IPS-18a (cell line): ENCODE data around the gene ANKDD1A.
A peak's percentile ranks its signal among the peaks of the same experiment; 100 is the strongest.

Experiments
- H3K27ac ChIP-seq: one replicate; pipeline ENCODE4 v1.5.1; 2013; ENCODE audit warnings: low read length
- H3K27me3 ChIP-seq: one replicate; pipeline ENCODE4 v1.6.1; 2013; ENCODE audit warnings: mild to moderate bottlenecking, low read length; ENCODE audit not compliant: control insufficient read depth, insufficient read depth
- H3K36me3 ChIP-seq: one replicate; pipeline ENCODE4 v1.6.1; 2013; ENCODE audit warnings: low read depth, low read length; ENCODE audit not compliant: control insufficient read depth
- H3K4me1 ChIP-seq: one replicate; pipeline ENCODE4 v1.6.1; 2013; ENCODE audit warnings: low read depth, low read length; ENCODE audit not compliant: control insufficient read depth
- H3K4me3 ChIP-seq: one replicate; pipeline ENCODE4 v1.5.1; 2013; ENCODE audit warnings: low read length
- H3K9ac ChIP-seq: one replicate; pipeline ENCODE4 v1.6.1; 2013; ENCODE audit warnings: mild to moderate bottlenecking, low read length, moderate library complexity
- H3K9me3 ChIP-seq: one replicate; pipeline ENCODE4 v1.6.1; 2013; ENCODE audit warnings: low read depth, low read length; ENCODE audit not compliant: control insufficient read depth

Gene ANKDD1A

DNA sequence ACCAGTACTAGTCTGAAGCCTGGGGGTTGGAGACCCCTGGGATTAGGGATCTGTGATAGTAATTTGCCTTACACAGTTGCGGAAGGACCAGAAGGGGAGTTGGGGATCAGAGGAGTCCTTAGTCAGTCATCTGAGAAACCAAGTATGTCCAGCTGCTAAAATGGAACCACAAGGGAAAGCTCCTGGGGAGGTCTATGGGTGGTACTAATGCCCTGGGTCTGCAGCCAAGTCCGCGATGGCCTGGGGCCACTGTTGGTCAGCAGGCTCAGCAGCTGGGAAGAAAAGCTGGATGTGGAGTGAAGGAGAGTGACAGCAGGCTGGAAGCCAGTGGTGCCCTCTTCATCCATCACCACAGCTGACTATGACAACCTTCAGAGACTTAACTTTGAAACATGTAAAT lies 2.2 kb upstream of the ANKDD1A start:
- Histone ChIP-seq H3K4me1 (peaks cover 11% of the 10 kb centered on the region), H3K27ac (no peak overlapping the region), H3K36me3 (no peaks in the 10 kb centered on the region), H3K27me3 (peaks cover 32% of the 10 kb centered on the region), H3K4me3 (no peak overlapping the region), H3K9ac (no peak overlapping the region), H3K9me3 (no peaks in the 10 kb centered on the region)

DNA sequence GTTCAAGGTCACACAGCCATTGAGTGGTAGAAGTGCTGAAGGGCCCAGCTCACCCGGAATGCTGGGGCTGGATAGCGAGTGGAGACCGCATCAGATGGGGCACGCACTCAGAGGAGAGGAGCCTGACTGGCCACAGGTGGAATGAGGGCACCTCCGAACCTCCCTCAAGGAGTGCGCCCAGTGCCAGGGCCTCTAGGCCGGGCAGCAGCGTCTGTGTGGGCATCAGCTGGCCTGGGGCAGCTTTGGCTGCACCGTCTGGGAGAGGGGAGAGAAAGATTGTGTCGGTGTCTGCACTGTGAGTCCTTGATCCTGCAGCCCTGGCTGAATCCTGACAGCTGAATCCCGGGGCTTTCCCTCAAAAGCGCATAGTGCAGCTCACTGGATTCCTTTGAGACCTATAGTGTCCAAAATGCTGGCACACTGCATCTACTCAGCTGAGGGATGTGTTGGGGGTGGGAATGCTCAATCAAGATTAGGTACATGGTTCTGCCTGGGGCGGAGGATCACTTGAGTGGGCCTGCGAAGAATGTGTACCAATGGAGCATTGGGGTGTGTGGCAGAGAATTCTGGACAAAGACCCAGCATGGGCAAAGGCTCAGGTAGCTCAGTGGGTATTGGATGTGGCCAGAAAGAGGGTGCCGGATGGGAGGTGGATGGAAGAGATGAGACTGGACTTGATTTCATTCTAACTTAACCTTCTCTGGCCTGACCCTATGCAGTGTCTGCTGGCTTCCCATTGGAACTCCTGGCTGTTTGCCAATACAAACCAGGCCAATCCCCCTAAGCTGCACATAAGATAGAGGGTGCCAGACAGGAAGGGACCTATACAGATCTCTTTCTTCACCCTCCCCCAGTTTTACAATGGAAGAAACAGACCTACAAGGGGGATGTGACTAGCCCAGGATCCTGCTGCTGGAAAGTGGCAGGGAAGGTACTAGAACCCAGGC lies 950 bp downstream of the ANKDD1A start:
- Histone ChIP-seq H3K4me1 (peaks cover 25% of the 10 kb centered on the region), H3K9me3 (no peaks in the 10 kb centered on the region), H3K27ac (no peak overlapping the region), H3K27me3 (peaks cover 32% of the 10 kb centered on the region), H3K4me3 (peak overlapping the region; percentile 73), H3K9ac (peak overlapping the region; percentile 23), H3K36me3 (no peaks in the 10 kb centered on the region)

DNA sequence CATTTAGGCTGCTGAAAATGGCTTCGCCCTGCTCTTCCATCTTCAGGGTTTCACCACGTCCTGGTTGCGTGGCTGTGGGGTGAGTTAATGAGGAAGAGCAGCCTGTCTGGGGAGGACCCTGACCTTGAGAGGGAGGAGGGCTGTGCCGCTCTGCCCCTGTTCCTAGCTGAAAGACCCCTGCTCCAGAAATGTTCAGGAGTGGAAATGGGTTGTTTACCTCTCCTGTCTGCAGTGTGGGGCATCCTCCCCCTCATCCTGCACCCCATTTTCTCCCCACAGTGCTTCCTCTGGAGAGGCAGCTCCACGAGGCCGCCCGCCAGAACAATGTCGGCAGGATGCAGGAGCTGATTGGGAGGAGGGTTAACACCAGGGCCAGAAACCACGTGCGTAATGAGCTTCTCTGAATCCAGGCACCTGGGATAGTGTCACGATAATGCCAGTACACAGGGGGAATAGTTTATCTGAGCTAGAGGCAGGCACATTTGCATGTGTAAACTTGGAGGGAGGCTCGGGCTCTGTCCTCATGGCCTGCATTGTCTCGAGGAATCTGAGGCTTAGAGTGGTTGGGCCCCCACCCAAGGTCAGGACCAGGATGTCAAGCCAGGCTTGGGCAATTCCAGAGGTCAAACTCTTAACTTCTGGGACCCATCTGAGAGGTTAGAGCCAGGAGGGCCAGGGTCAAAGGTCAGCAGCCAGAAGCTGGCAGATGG lies 4.0 kb downstream of the ANKDD1A start:
- H3K27me3 ChIP-seq, result peaks cover 24% of the 10 kb centered on the region
- no peak overlapping the region for H3K9ac ChIP-seq
- H3K36me3 ChIP-seq, result no peaks in the 10 kb centered on the region
- no peak overlapping the region for H3K27ac ChIP-seq
- no peaks in the 10 kb centered on the region for H3K9me3 ChIP-seq
- H3K4me3 ChIP-seq, result no peak overlapping the region
- H3K4me1 ChIP-seq, result peaks cover 25% of the 10 kb centered on the region

DNA sequence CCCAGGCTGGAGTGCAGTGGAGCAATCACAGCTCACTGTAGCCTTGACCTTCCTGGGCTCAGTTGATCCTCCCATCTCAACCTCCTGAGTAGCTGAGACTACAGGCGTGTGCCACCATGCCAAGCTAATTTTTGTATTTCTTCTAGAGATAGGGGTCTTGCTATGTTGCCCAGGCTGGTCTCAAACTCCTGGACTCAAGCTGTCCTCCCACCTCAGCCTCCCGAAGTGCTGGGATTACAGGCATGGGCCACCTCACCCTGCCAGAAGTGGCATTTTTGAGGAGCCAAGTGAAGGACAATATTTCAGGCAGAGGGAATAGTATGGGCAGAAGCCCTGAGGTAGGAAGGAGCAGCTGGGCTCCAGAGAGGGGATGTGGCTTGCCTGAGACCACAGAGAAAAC lies 4.7 kb downstream of the ANKDD1A start:
- Histone ChIP-seq H3K9ac (no peak overlapping the region), H3K4me1 (peaks cover 19% of the 10 kb centered on the region), H3K9me3 (no peaks in the 10 kb centered on the region), H3K4me3 (no peak overlapping the region), H3K36me3 (no peaks in the 10 kb centered on the region), H3K27ac (no peak overlapping the region), H3K27me3 (peaks cover 17% of the 10 kb centered on the region)

DNA sequence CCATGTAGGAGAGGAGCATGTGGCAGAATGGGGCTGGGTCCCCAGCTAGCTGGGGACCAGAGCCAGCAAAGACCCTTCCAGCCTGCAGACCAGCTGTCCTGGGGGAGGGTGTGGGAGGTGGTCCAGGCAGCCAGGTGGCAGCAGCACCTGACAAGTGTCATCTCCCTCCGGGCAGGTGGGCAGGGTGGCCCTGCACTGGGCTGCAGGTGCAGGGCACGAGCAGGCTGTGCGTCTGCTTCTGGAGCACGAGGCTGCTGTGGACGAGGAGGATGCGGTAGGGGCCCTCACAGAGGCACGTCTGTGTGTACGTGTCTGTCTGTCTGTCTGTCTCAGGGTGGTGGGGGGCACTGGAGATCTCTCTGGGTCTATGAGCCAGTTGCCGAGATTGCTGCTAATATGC lies 5.5 kb downstream of the ANKDD1A start:
- no peak overlapping the region for H3K4me3 ChIP-seq
- H3K9me3 ChIP-seq, result no peaks in the 10 kb centered on the region
- H3K36me3 ChIP-seq, result no peaks in the 10 kb centered on the region
- peaks cover 12% of the 10 kb centered on the region for H3K27me3 ChIP-seq
- H3K9ac ChIP-seq, result no peak overlapping the region
- no peak overlapping the region for H3K27ac ChIP-seq
- peaks cover 16% of the 10 kb centered on the region for H3K4me1 ChIP-seq

DNA sequence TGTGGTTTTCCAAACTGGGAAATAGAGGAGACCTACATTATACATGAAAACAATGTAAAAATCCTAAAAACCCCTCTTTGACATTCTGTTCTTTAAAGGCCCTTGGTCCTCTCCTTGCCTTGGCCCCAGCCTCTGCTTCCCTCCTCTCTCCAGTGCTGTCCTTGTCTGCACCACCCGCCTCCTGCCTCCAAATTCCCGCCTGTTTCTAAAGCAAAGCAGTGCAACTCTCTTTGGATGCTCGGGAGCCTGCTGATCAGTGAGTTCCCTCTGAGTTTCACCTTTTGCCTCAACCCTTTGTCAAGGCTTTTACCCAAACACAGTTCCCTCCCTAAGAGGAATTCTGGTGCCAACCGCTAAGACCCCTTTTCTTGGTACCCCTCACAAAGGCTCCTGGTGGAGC lies 8.0 kb downstream of the ANKDD1A start:
- Histone ChIP-seq H3K27me3 (no peaks in the 10 kb centered on the region), H3K4me3 (no peak overlapping the region), H3K36me3 (no peaks in the 10 kb centered on the region), H3K9me3 (no peaks in the 10 kb centered on the region), H3K27ac (no peak overlapping the region), H3K9ac (no peak overlapping the region), H3K4me1 (peaks cover 14% of the 10 kb centered on the region)

DNA sequence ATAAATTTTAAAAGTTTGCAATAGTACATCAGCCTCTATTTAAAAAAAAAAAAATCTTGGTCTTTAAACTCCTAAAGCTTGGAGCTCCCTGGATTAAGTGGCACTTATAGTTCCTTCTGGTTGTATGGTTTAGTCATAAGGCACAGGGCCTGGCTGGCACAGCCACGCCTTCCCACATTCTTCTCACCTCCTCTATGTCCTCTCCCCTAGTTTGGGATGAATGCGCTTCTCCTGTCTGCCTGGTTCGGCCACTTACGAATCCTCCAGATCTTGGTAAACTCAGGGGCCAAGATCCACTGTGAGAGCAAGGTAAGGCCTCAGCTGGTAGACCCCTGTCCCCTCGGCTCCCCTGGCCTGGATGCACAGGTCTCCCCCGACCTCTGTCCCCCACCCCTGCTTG lies 10.0 kb downstream of the ANKDD1A start:
- no peaks in the 10 kb centered on the region for H3K36me3 ChIP-seq
- no peak overlapping the region for H3K9ac ChIP-seq
- H3K27me3 ChIP-seq, result no peaks in the 10 kb centered on the region
- H3K27ac ChIP-seq, result no peak overlapping the region
- no peaks in the 10 kb centered on the region for H3K9me3 ChIP-seq
- no peaks in the 10 kb centered on the region for H3K4me1 ChIP-seq
- no peak overlapping the region for H3K4me3 ChIP-seq

DNA sequence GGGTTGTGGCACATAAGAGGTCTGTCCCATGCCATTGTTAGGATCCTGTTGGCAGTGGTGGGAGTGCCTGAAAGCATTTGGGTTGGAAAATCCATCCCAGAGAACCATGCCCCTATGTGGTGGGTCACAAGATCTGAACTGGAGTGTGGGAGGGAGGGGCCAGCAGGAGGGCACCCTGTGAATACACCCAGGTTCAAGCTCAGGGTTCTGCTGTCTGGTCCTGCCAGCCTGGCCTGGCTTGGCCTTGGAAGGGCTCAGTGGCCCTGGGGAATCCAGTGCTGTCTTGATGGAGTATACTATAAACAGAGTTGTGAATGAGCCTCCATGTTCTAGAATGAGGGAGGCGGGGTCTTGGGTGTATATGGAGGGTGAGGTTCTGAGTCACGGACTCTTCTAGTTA lies 11.8 kb downstream of the ANKDD1A start:
- Histone ChIP-seq H3K4me3 (no peak overlapping the region), H3K9me3 (no peaks in the 10 kb centered on the region)

DNA sequence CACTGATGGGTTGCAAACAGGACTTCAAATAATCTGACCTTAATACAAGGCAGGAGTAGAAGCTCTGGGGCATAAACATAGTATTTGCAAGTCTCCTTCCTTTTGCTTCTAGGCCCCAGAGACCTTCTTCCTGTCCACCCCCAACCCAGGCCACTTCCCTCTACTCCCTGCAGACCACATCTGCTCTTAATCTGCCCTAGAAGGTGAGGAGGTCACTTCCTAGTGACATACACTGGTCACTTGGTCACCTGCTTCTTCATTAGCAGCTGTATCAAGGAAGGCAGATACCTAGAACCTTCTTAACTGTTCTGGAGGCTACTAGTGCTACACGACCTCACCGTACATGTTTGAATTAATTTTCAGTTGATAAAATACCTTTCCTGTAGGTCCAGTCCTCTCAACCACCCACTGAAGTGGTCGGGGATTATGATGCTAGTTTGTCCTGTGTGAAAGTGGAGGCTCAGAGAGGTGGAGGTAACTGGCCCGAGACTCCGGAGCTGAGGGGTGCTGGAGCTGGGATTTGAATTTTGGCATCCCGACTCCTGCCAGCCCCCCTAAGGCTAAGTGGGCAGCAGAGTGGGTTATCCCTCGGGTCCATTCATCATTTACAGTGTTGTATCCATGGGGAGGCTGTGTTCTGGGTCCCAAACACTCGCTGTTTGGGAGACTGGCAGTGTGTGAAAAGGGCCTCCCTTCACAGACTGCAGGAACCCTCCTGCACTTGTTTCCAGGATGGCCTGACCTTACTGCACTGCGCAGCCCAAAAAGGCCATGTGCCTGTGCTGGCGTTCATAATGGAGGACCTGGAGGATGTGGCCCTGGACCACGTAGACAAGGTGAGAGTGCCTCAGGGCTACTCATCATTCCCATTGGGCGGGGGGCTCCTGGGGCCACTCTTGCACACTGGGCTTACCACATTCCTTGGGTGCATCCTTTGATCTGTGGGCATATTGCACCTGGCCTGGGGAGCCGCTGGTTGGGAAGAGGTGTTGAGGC lies 13.9 kb downstream of the ANKDD1A start:
- no peak overlapping the region for H3K9ac ChIP-seq
- no peaks in the 10 kb centered on the region for H3K27me3 ChIP-seq
- no peak overlapping the region for H3K27ac ChIP-seq
- H3K4me1 ChIP-seq, result no peaks in the 10 kb centered on the region
- H3K9me3 ChIP-seq, result no peaks in the 10 kb centered on the region
- no peaks in the 10 kb centered on the region for H3K36me3 ChIP-seq
- no peak overlapping the region for H3K4me3 ChIP-seq

More for the DNA sequence above, 11.8 kb downstream of the ANKDD1A start:
- no peak overlapping the region for H3K27ac ChIP-seq
- no peak overlapping the region for H3K9ac ChIP-seq
- H3K4me1 ChIP-seq, result no peaks in the 10 kb centered on the region
- H3K27me3 ChIP-seq, result no peaks in the 10 kb centered on the region
- H3K36me3 ChIP-seq, result no peaks in the 10 kb centered on the region

DNA sequence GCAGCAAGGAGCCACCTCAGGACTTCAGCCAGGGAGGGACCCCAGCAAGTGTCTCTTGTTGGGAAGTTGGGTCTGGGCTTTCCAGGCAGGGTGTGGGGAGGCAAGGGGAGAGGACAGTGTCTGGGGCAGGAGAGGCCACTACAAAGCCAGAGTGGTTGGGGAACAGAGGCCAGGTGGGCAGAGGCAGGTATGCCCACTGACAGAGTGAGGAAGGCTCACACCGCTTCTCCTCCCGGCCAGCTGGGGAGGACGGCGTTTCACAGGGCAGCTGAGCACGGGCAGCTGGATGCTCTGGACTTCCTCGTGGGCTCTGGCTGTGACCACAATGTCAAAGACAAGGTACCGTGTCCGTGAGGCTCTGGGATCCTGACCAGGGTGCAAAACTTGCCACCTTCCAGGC lies 15.0 kb downstream of the ANKDD1A start:
- Histone ChIP-seq H3K9me3 (no peaks in the 10 kb centered on the region), H3K27me3 (no peaks in the 10 kb centered on the region), H3K36me3 (no peaks in the 10 kb centered on the region), H3K4me1 (no peaks in the 10 kb centered on the region), H3K4me3 (no peak overlapping the region), H3K9ac (no peak overlapping the region), H3K27ac (no peak overlapping the region)

DNA sequence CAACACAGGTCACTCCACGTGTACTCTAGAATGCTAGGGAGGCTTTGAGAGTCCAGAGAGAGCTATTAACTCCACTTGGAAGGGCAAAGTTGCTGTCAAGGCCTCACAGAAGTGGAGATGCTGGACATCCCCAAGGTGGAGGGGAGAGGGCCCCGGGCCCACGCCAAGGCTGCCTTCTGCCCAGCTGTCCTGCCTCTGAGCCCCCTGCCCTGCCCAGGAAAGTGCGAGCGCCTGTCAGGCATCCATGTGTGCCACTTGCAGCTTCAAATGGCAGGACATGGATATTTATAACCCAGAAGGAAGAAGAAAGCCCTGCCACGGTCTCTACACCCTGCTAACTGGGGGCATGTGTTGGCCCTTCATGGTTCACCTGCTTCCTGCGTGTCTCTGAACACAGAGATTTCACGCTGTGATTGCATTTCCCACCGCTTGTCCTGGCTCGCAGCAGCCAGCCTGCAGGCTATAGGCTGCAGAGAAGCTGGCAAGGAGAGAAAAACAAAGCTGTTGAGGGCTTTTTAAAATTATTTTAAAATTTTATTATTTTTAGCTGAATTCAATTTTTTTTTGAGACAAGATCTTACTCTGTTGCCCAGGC lies 17.0 kb downstream of the ANKDD1A start:
- Histone ChIP-seq H3K4me1 (no peaks in the 10 kb centered on the region), H3K9ac (no peak overlapping the region), H3K27ac (no peak overlapping the region)

More for the DNA sequence above, 17.0 kb downstream of the ANKDD1A start:
- Histone ChIP-seq H3K9me3 (no peaks in the 10 kb centered on the region), H3K4me3 (no peak overlapping the region), H3K36me3 (no peaks in the 10 kb centered on the region), H3K27me3 (no peaks in the 10 kb centered on the region)
